ENCODE measurements around the gene MRPS5.

MRPS5 gene

DNA sequence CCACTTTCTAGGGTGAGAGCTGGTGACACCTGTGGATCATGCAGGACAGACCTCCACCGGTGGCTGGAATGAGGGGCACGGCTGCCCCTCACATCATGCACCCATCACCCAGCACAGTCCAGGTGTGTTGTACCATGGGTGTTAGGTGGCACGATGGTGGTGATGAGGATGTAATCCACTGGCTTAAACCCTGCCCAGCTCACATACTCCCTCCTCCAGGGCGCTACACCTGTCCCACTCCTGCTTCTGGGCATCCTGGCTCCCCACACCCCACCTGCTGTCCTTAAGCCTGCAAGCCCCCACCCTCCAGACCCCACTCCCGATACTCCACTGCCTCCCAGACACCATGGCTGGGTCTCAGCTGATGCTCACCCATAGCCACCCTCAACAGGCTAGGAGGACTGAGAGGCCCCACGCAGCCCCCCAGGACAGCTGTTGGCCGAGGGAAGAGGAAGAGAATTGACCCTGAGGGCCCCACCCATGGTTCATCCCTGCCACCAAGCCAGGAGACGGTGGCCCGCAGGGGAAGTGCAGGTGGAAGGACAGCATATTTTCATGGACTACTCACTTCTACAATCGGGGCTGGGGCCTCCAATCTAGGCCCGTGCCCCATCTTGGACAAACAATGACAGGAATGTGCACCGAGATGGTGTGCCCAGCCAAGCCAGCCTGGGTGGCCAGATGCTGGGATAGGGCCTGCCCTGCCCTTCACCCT is 61.8 kb downstream of the MRPS5 start:
- no peak for FAIRE-seq

DNA sequence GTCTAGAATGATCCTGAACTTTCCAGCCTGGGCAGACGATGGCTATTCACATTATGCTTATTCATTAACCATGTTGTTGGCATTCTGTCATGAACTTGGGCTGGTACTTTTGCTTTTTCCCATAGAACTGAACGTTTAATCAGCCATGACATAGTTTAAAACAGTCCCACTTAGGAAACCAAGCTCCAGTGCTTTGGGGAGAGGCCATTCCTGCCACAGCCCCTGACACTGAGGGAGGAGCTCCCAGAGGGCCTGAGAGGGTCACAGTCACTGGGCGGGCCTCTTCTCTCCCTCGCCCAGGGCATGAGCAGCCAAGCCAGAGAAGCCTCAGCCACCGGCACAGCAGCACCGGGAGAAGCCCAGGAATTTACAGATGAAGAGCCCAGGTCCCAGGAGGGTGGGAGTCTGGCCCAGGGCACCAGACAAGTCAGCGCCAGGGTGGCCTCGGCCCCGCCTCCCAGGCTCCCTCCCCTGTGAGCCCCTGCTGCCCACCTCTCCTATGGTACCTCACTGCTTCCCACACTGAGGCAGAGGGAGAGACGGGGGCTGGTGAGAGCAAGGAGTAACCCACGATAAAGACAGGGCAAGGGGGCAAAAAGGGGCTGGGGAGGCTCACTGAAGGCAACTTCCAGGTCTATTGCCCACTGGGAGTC is 62.5 kb downstream of the MRPS5 start:
- FAIRE-seq, result no peak

- no peak for FAIRE-seq
These were observed 63.1 kb downstream of the MRPS5 start for GRCh38 chr2:95058466-95058988.

DNA sequence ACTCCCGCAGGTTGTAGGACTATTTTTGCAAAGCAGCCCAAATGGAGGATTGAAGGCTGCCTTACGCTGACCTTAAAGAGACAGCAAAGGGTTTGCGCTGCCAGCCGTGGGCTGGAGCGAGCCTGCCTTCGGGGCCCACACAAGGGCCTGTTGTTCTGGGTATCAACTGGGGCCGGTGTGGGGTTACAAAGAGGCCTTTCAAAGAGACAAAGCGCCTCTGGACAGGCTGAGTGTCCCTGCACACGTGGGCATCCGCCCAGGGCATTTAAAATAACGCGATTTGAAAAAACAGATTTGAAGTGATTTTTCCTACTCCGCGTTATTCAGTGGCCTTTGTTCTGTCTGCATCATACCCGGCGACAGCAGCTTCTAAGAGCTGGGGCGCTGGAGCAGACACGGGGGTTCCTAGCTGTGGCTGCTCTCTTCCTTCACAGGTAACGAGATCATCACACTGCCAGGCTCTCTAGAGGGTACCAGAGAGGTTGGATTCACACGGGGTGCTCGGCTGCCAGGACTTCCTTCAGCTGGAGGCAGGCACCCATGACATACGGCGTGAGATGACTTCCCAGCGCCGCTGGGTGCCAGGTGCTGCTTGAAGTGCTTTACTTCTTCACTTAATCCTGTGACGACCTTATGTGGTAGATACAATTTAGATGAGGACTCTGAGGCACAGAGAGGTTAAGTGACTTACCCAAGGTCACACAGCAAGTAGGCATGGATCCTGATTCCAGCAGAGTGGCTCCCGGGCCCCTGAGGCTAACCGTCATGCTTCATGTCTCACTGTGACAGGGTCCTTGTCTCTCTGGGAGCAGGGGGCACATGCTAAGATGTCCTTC is 63.9 kb downstream of the MRPS5 start:
- no peak for FAIRE-seq

GRCh38 chr2:95056461-95057459 is 64.8 kb downstream of the MRPS5 start:
- FAIRE-seq, result no peak

DNA sequence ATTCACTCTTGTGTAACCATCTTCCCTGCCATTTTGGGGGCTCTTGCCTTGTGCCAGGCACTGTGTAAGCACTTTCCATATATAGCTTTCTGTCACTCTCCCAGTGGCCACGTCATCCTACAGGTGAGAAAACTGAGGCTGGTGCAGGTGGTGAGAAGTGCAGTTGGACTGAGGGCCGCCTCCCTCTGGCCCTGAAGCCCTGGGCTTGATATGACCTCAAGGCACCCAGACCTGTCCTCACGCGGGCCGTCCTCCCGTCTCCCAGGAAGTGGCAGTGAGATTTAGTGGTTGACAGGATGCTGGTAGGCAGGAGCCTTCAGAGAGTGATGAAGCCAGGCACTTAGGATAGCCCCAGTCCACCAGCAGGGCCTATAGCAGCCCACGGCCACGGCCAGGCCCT is 65.6 kb downstream of the MRPS5 start:
- no peak for FAIRE-seq

DNA sequence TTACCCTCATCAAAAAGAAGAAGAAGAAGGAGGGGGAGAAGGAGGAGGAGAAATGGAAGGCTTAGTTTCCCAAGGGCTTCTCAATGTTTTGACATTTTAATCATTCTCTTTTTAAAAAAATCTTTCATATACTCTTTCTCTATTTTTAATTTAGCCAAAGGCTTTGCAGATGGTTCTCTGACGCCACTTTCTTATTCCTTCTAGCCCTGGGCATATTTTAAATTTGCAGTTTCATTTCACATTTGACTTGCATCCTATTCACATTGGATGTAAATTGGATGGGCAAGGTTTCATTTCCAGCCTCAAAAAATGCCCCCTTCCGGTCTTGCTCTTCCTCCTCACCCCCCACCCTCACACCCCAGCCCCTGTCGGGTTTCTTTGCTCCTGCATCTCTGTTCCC is 66.3 kb downstream of the MRPS5 start:
- FAIRE-seq, result no peak

DNA sequence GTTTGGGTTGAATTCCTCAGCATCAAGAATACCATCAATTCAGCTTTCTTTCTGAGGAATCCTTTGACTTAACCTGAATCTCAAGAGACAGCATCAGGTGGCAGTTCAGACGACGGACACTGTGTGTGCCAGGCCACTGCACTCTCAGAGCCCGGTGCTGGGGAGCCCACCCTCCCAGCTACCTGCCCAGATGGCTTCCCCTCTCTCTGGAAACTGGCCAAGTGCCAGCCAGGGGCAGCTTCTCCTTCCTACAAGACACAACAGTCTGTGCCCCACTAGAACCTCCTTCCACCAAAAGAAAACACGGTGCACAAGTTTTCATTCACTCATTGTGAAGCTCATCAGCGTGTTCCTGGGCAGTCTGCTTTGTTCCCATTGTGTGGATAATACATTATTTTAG is 67.6 kb downstream of the MRPS5 start:
- FAIRE-seq, result no peak

DNA sequence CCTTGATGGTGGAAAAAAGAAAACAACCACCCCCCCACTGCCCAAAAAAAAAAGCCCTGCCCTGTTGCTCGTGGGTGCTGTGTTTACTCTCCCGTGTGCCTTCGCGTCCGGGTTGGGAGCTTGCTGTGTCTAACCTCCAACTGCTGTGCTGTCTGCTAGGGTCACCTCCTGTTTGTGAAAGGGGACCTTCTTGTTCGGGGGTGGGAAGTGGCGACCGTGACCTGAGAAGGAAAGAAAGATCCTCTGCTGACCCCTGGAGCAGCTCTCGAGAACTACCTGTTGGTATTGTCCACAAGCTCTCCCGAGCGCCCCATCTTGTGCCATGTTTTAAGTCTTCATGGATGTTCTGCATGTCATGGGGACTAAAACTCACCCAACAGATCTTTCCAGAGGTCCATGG is 68.1 kb downstream of the MRPS5 start:
- FAIRE-seq, result no peak

DNA sequence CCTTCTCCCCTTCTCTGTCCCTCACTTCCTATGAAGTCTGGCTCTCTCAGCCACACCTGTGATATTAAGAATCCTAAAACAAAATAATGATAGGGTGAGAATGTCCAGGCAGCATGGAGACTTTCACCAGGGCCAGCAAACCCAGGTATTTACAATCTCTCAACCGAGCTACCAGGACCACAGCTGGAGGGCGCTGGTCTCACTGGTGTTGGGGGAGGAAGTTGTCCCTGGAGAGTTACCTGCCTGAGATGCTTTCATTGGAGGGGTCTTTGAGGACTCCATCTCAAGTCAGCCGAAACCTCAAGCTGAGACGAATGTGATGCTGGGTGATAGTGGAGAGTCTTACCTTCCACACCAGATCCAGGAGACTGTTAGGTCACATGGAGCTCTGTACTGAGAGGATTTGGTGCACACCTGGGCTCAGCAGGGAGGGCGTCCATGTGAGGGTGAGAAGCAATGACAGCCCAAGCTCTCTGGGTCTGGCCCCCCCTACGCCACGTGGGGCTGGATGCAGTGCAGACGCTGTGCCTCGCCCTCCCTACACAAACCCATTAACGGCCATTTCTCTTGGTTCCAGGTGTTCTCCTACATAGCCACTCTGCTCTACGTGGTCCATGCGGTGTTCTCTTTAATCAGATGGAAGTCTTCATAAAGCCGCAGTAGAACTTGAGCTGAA is 68.7 kb downstream of the MRPS5 start:
- no peak for FAIRE-seq

DNA sequence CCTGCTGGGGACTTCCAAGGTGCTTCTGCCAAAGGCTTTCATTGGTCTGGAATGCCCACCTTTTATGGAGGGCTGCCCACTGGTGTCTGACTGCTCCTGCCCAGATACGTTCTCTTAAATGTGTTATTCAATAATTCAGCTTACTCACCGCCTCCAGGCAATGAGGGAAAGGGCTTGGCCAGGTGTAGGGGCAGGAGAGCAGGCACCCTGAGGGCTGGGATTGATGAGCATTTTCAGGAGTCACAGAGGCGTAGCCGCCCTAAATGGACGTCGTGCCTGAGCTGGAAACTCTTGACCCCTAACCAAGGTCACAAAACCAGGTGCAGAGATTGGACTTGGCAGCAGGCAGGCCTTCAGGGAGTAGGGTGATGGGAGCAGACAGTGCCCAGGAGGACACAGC is 69.3 kb downstream of the MRPS5 start:
- no peak for FAIRE-seq

- FAIRE-seq, result no peak
These were observed 70.0 kb downstream of the MRPS5 start for GRCh38 chr2:95051626-95052025.

DNA sequence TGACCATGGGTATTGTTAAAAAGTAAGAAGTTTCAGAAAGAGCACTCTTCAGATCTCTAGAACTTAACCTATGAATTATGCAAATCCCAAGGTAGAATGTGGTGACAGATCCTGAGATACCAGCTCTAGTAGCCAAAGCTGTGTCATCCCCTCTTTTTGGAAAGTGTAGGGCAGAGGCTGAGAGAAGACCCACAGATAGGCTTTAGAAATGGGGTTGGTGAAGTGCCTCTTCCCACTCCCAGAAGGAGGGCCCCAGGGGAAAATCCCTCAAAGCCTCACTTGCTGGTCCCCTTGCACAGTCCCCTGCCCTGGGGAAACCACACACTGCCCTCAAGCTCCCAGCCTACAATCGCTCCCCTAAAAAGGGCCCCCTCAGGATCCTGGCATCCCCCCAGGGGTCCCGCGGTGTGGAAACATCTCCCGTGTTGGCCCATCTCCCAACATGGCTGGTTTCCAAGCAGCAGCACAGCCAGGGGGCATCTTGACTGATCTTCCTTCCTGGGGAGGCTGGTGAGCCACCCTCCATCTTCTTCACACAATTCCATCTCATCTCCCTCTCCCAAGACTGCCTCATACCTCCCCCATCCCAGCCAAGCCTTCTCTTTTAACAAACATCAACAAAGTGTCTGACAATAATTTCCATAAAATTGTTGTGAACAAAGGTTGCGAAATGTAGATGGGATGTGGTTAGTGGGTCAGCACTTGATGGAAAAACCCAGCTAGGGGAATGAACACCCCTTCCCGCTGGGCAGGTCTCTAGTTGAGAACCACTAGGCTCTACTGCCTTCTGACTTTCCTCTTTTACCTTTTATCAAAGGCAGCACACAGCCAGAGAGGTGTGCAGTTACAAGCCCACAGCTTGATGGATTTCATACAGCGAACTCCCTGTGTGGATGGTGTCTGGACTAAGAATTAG is 71.0 kb downstream of the MRPS5 start:
- FAIRE-seq, result no peak

DNA sequence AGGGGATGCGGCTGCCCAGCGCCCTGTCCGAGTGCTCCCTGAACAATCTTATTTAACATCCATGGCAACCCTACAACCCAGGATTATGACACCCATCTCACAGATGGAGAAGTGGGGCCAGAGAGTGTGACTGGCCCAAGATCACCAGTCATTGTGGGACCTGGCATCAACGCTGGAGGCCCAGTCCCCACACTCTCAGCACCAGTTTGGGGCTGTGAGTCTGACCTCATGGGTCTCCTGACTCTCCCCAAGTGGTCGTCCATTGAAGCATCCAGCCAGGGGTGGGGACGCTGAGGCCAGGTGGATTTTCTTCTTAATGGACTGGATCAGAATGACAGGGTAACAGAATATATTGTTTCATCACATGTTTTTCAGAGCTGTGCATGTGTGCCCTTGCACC is 71.6 kb downstream of the MRPS5 start:
- FAIRE-seq, result no peak

DNA sequence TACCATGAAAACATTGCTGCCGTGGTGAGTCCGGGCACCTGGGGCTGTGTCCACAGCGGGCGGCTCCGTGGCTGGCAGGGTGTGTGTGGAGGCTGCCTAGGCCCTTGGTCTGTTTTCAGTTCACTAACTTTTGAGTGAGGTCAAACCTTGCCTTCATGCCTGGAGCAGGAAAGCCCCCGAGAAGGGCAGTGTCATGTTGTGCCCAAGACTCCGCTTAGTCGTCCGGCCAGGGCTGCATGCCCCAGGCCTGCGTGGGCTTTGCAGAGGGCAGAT is 72.0 kb downstream of the MRPS5 start:
- no peak for FAIRE-seq

DNA sequence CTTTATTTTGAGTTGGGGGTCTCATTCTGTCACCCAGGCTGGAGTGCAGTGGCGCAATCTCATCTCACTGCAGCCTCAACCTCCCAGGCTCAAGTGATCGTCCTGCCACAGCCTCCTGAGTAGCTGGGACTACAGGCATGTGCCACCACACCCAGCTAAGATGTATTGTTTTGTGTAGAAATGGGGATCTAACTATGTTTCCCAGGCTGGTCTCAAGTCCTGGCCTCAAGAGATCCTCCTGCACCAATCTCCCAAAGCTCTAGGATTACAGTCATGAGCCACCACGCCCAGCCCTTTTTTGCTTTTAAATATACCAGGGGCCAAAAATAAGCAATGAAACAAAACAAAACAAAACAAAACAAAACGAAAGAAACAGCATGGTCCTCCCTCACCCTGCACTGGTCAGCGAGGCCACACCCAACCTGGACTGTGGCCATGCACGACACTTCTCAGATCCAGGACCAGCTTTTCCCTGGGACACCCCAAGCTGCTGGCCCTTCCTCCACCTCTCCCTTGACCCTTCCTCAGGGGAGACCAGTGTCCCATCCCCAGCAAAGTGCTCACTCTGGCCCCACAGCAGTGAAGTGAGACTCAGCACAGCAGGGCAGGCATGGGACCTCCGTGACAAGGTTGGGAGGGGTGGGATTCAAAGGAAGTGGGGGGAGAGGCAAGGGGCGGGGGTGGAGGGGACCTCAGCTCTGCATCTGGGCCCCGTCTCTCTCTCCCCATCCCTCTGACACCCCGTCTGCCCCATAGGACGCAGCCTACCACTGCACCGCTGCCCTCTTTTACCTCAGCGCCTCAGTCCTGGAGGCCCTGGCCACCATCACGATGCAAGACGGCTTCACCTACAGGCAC is 72.6 kb downstream of the MRPS5 start:
- no peak for FAIRE-seq

DNA sequence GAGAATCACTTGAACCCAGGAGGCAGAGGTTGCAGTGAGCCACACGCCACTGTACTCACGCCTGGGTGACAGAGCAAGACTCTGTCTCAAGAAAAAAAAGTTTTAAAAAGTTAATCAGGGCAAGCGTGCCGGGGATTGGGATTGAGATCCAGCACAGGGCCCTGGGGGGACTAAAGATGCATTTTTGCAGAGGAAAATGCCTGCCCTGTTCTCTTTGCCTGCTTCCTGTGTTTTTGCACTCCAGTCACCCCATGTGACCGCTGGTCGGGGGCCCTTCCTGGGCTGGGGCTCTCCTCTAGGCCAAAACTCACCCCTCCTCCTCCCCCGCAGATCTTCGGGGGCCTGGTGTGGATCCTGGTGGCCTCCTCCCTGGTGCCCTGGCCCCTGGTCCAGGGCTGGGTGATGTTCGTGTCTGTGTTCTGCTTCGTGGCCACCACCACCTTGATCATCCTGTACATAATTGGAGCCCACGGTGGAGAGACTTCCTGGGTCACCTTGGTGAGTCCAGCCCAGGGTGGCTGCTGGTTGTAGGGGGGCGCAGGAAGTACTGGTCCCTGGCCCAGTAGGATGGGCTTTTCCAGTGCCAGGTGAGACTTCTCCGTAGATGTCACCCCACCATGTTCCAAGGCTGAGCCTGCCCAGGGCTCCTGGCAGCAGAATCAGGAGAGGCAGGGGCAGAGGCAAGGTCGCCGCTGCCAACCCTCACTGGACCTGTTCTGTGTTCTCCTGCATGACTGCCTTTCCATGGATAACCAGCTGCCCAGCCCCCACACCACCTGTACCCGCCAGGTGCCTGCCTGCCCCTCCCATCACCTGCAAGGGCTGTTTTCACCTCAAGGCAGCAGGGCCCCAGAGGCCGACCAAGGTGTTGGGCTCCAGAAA is 73.7 kb downstream of the MRPS5 start:
- no peak for FAIRE-seq

DNA sequence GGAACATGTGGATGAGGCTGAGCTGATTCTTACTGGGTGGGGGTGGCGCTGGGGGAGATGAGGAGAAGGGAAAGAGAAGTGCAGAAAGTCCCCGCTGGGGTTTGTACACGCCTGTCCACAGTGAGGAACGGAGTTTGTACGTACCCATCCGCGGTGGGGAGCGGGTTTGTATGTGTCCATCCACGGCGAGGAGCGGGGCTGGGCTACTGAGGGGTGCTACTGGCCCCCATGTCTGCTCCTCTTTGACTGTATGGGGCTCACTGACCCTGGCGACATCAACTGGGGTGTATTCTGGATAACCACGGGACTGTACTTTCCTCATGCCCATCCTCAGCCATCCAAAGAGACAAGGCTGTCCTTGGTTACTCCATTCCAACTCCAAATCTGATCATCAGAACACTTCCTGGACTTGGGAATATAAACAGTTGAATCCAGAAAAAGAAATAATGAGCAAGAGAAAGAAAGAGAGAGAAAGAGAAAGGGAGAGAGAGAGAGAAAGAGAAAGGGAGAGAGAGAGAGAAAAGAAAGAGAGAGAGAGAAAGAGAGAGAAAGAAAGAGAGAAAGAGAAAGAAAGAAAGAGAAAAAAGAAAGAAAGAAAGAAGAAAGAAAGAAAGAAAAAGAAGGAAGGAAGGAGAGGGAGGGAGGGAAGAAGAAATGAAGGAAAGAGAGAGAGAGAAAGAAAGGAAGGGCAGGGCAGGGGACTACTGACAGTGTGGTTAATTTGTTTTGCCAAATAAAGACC is 75.1 kb downstream of the MRPS5 start:
- no peak for FAIRE-seq
